GM23338 (cell line): ENCODE data around the gene HOTAIR. TPM values are rescaled to one million over a fixed set of nuclear protein-coding genes. Genes with fewer than 3 reads are reported as not detected.

ENCODE experiments used
- ATAC-seq: fragments of 200-7000 bp; cut with Tn5 transposase; 3 replicates; pipeline ENCODE4 v1.9.1; 2020
- DNase-seq: peaks from one replicate; pipeline ENCODE4 v3.0.0-alpha.2; 2015; ENCODE audit warnings: low spot score
- H2AFZ ChIP-seq: fragments of 200-600 bp; sonication (generic); 2 replicates; pipeline ENCODE4 v1.8.0; 2016; ENCODE audit warnings: antibody characterized with exemption, mild to moderate bottlenecking, moderate library complexity
- H3F3A ChIP-seq: fragments of 200-600 bp; sonication (generic); replicated peaks from 2 replicates; pipeline ENCODE4 v1.8.0; 2017; ENCODE audit warnings: antibody characterized with exemption, mixed run types, low read depth
- H3K27ac ChIP-seq: fragments of 200-600 bp; sonication (generic); 2 replicates; pipeline ENCODE4 v1.6.1; 2016; ENCODE audit warnings: low read depth
- H3K27me3 ChIP-seq: fragments of 200-600 bp; sonication (generic); 2 replicates; pipeline ENCODE4 v1.8.0; 2016; ENCODE audit warnings: mild to moderate bottlenecking, mixed run types, moderate library complexity; ENCODE audit not compliant: insufficient read depth
- H3K36me3 ChIP-seq: fragments of 200-600 bp; sonication (generic); 2 replicates; pipeline ENCODE4 v1.8.0; 2016; ENCODE audit warnings: mild to moderate bottlenecking; ENCODE audit not compliant: insufficient read depth
- H3K4me1 ChIP-seq: fragments of 200-600 bp; sonication (generic); 2 replicates; pipeline ENCODE4 v1.8.0; 2016; ENCODE audit warnings: mild to moderate bottlenecking, moderate library complexity; ENCODE audit not compliant: insufficient read depth
- H3K4me2 ChIP-seq: fragments of 200-600 bp; sonication (generic); 2 replicates; pipeline ENCODE4 v1.7.1; 2017; ENCODE audit warnings: mixed run types
- H3K4me3 ChIP-seq: fragments of 200-600 bp; sonication (generic); 2 replicates; pipeline ENCODE4 v1.6.1; 2016; ENCODE audit warnings: mixed run types
- H3K79me2 ChIP-seq: fragments of 200-600 bp; sonication (generic); replicated peaks from 2 replicates; pipeline ENCODE4 v1.8.0; 2017; ENCODE audit warnings: mild to moderate bottlenecking; ENCODE audit not compliant: insufficient read depth
- H3K9me2 ChIP-seq: fragments of 200-600 bp; sonication (generic); 2 replicates; pipeline ENCODE4 v1.8.0; 2017; ENCODE audit not compliant: insufficient read depth
- H4K20me1 ChIP-seq: fragments of 200-600 bp; sonication (generic); replicated peaks from 2 replicates; pipeline ENCODE4 v1.8.0; 2017; ENCODE audit warnings: mild to moderate bottlenecking; ENCODE audit not compliant: insufficient read depth
- H3K27ac Mint-ChIP-seq: 2 replicates; pipeline ENCODE4 v1.8.0; 2020; ENCODE audit warnings: inconsistent platforms, mild to moderate bottlenecking, moderate library complexity, mixed read lengths
- H3K27me3 Mint-ChIP-seq: 3 replicates; pipeline ENCODE4 v1.8.0; 2022; ENCODE audit warnings: low read depth, mild to moderate bottlenecking, moderate library complexity, mixed read lengths, inconsistent platforms; ENCODE audit not compliant: insufficient read depth, poor library complexity
- H3K36me3 Mint-ChIP-seq: 3 replicates; pipeline ENCODE4 v1.8.0; 2021; ENCODE audit warnings: low read depth, mild to moderate bottlenecking, inconsistent platforms, moderate library complexity, mixed read lengths
- H3K4me1 Mint-ChIP-seq: 3 replicates; pipeline ENCODE4 v1.8.0; 2020; ENCODE audit warnings: mild to moderate bottlenecking, inconsistent platforms, mixed read lengths
- H3K4me3 Mint-ChIP-seq: 3 replicates; pipeline ENCODE4 v1.8.0; 2021; ENCODE audit warnings: moderate library complexity, mild to moderate bottlenecking, inconsistent platforms, mixed read lengths
- H3K9me3 Mint-ChIP-seq: 3 replicates; pipeline ENCODE4 v1.8.0; 2020; ENCODE audit warnings: moderate library complexity, mild to moderate bottlenecking, inconsistent platforms, mixed read lengths
- ETS1 ChIP-seq: IDR thresholded peaks from 2 replicates; pipeline ENCODE4 v1.6.1; 2016; ENCODE audit warnings: antibody characterized with exemption
- EZH2phosphoT487 ChIP-seq: fragments of 200-600 bp; sonication (generic); IDR thresholded peaks from one replicate; pipeline ENCODE4 v1.8.1; 2018; ENCODE audit warnings: antibody characterized with exemption; ENCODE audit not compliant: unreplicated experiment
- JUNB ChIP-seq: IDR thresholded peaks from one replicate; pipeline ENCODE4 v1.6.1; 2016; ENCODE audit warnings: antibody characterized with exemption; ENCODE audit not compliant: unreplicated experiment
- POLR2AphosphoS5 ChIP-seq: IDR thresholded peaks from 2 replicates; pipeline ENCODE4 v1.6.1; 2016; ENCODE audit warnings: antibody characterized with exemption, low read depth
- ZNF462 ChIP-seq: fragments of 250-450 bp; sonication (Bioruptor Pico); IDR thresholded peaks from 2 replicates; pipeline ENCODE4 v1.5.0; 2020; ENCODE audit warnings: mild to moderate bottlenecking, moderate library complexity
- polyA plus RNA-seq: library from polyadenylated mRNA; unstranded; fragments of >200 nt; fragmentation: Nextera tagmentation; extraction: Ambion mirVana; gene quantifications from 2 replicates; pipeline ENCODE4 v1.2.1, GENCODE V29; 2016
- total RNA-seq: library from RNA; depleted of rRNA; stranded (reverse); fragments of >200 nt; shearing (Covaris generic); gene quantifications from 2 replicates; pipeline ENCODE4 v1.2.3, GENCODE V29; 2014

HOTAIR gene
- total and polyA plus RNA-seq, 2 experiments from 2014 or later, result not detected

GRCh38 chr12:53968214-53969127, 6.3 kb downstream of the HOTAIR start (continued):
- TF ChIP-seq ZNF462 (CRISPR knock-in tag) (no peak), EZH2phosphoT487 (peak; percentile 44), POLR2AphosphoS5 (no peak), JUNB (no peak), ETS1 (no peak)

GRCh38 chr12:53967421-53967925, 7.3 kb downstream of the HOTAIR start:
- H3K4me3 ChIP-seq, result no peak overlapping the region
- H3K36me3 ChIP-seq, result no peaks in the 10 kb centered on the region; the same call in 1 of the 2 replicates
- Mint-ChIP-seq H3K27me3 (peaks cover 100% of the 10 kb centered on the region), H3K27ac (no peak overlapping the region), H3K4me1 (peaks cover 15% of the 10 kb centered on the region), H3K9me3 (no peaks in the 10 kb centered on the region; the same call in 1 of the 3 replicates), H3K36me3 (no peaks in the 10 kb centered on the region; the same call in 2 of the 3 replicates), H3K4me3 (no peak overlapping the region)
- no peak overlapping the region for H2AFZ ChIP-seq
- H3K79me2 ChIP-seq, result no peaks in the 10 kb centered on the region
- DNase-seq (no peak), ATAC-seq (no peak)
- peaks cover 78% of the 10 kb centered on the region for H4K20me1 ChIP-seq
- H3K4me2 ChIP-seq, result no peak overlapping the region
- H3K4me1 ChIP-seq, result peaks cover 15% of the 10 kb centered on the region
- H3K9me2 ChIP-seq, result no peaks in the 10 kb centered on the region
- H3K27ac ChIP-seq, result no peak overlapping the region
- peaks cover 100% of the 10 kb centered on the region for H3K27me3 ChIP-seq
- peaks cover 49% of the 10 kb centered on the region for H3F3A ChIP-seq
- TF ChIP-seq ETS1, result no peak
- TF ChIP-seq EZH2phosphoT487, result peak; percentile 55
